Endothelial cell (in vitro differentiated cells): ENCODE data around the gene SLC7A14. TPM values are rescaled to one million over a fixed set of nuclear protein-coding genes. Genes with fewer than 3 reads are reported as not detected.

Experiments
- DNase-seq: peaks from one replicate; pipeline ENCODE4 v3.0.0; 2021; ENCODE audit warnings: low spot score
- H3K27ac Mint-ChIP-seq: one replicate; pipeline ENCODE4 v1.8.0; 2021; ENCODE audit warnings: mixed read lengths, inconsistent platforms; ENCODE audit not compliant: unreplicated experiment
- H3K27me3 Mint-ChIP-seq: one replicate; pipeline ENCODE4 v1.8.0; 2021; ENCODE audit warnings: mild to moderate bottlenecking, moderate library complexity, mixed read lengths, inconsistent platforms; ENCODE audit not compliant: unreplicated experiment
- H3K36me3 Mint-ChIP-seq: one replicate; pipeline ENCODE4 v1.8.0; 2021; ENCODE audit warnings: mild to moderate bottlenecking, low read depth, mixed read lengths, inconsistent platforms; ENCODE audit not compliant: unreplicated experiment
- H3K4me1 Mint-ChIP-seq: one replicate; pipeline ENCODE4 v1.8.0; 2021; ENCODE audit warnings: mild to moderate bottlenecking, mixed read lengths, inconsistent platforms; ENCODE audit not compliant: unreplicated experiment
- H3K4me3 Mint-ChIP-seq: one replicate; pipeline ENCODE4 v1.8.0; 2021; ENCODE audit warnings: mild to moderate bottlenecking, mixed read lengths, inconsistent platforms; ENCODE audit not compliant: unreplicated experiment
- H3K9me3 Mint-ChIP-seq: one replicate; pipeline ENCODE4 v1.8.0; 2021; ENCODE audit warnings: mixed read lengths, inconsistent platforms; ENCODE audit not compliant: unreplicated experiment
- CTCF ChIP-seq: fragments of 200-600 bp; sonication (generic); IDR thresholded peaks from one replicate; pipeline ENCODE4 v1.5.0; 2021; ENCODE audit warnings: antibody characterized with exemption; ENCODE audit not compliant: unreplicated experiment
- total RNA-seq: library from RNA; stranded (reverse); fragmentation: NEBNext Ultra II Directional; extraction: Animal tissue kit (Norgen Biotek cat#: 25700); gene quantifications from one replicate; pipeline ENCODE4 v1.2.1, GENCODE V29; 2021; ENCODE audit not compliant: unreplicated experiment

Gene SLC7A14
- total RNA-seq, 1 donor from 2014 or later: 2.5 TPM

- H3K36me3 Mint-ChIP-seq: no peaks in the 10 kb centered on the region
- DNase-seq: no peak
- no peak overlapping the region for H3K4me3 Mint-ChIP-seq
- H3K27me3 Mint-ChIP-seq: no peaks in the 10 kb centered on the region
- no peaks in the 10 kb centered on the region for H3K4me1 Mint-ChIP-seq
- no peak for TF ChIP-seq CTCF
- no peaks in the 10 kb centered on the region for H3K9me3 Mint-ChIP-seq
- H3K27ac Mint-ChIP-seq: no peak overlapping the region
Measured at GRCh38 chr3:170465955-170466354, 119.9 kb downstream of the SLC7A14 start.

GRCh38 chr3:170463011-170463410 is 122.9 kb downstream of the SLC7A14 start:
- no peak for TF ChIP-seq CTCF
- Mint-ChIP-seq H3K4me1 (no peaks in the 10 kb centered on the region), H3K36me3 (no peaks in the 10 kb centered on the region), H3K9me3 (no peaks in the 10 kb centered on the region), H3K4me3 (no peak overlapping the region), H3K27ac (no peak overlapping the region), H3K27me3 (no peaks in the 10 kb centered on the region)
- no peak for DNase-seq

DNA sequence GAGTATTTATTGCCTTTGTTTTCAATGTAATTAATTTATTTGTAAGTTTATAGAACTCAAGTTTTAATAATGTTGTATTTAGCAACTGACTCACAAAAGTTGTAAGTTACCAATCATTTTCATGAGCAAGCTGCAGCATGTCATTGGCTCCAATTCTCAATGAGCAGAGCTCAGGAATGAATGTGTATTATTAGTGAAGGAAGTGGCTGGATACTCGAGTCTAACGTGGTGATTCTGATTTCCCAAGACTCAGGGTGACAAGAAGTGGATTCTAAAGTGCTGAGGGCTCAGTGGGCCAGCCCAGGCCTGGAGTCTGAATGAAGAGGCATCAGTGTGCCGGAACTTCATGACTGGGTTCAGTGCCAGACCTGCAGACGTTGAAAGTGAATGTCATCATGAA is 127.6 kb downstream of the SLC7A14 start:
- TF ChIP-seq CTCF: no peak
- H3K36me3 Mint-ChIP-seq: no peaks in the 10 kb centered on the region
- no peak for DNase-seq
- no peaks in the 10 kb centered on the region for H3K9me3 Mint-ChIP-seq
- H3K27me3 Mint-ChIP-seq: no peaks in the 10 kb centered on the region
- H3K4me3 Mint-ChIP-seq: no peak overlapping the region
- no peak overlapping the region for H3K27ac Mint-ChIP-seq
- H3K4me1 Mint-ChIP-seq: peaks cover 4% of the 10 kb centered on the region

DNA sequence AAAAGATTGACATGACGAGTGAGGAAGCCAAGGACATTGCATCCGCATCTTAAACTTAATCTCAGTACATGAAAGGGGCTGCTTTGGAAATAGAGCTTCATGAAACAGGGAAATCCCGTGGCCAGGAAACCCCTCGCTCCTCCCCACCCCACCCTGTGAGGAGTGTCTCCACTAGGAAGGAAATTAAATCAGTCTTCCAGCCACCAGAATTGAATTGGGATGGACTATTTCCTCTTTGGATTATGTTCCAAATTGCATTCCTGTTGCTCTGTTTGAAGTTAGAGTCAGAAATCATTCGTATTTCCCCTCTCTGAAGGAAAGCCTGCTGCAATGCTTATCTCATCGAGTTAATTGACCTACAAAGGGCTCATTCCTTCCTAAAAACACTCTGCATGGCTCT is 131.4 kb downstream of the SLC7A14 start:
- no peak overlapping the region for H3K27ac Mint-ChIP-seq
- TF ChIP-seq CTCF: no peak
- no peaks in the 10 kb centered on the region for H3K36me3 Mint-ChIP-seq
- peaks cover 4% of the 10 kb centered on the region for H3K4me1 Mint-ChIP-seq
- DNase-seq: no peak
- H3K4me3 Mint-ChIP-seq: no peak overlapping the region
- H3K9me3 Mint-ChIP-seq: no peaks in the 10 kb centered on the region
- H3K27me3 Mint-ChIP-seq: no peaks in the 10 kb centered on the region

- Mint-ChIP-seq H3K4me1 (peaks cover 6% of the 10 kb centered on the region), H3K27ac (no peak overlapping the region), H3K27me3 (no peaks in the 10 kb centered on the region), H3K4me3 (no peak overlapping the region), H3K36me3 (no peaks in the 10 kb centered on the region), H3K9me3 (no peaks in the 10 kb centered on the region)
- no peak for DNase-seq
- TF ChIP-seq CTCF: no peak
Measured at GRCh38 chr3:170450039-170450438, 135.8 kb downstream of the SLC7A14 start.
